NOMO-1 treated with DMSO at 0.1 percent for 48 hours (cell line): ENCODE data around the gene ACAD11.
"Not testable (repeated sequence)": the region's sequence is repeated elsewhere in the genome, so short reads cannot be mapped to it uniquely, and the experiment has no call there.

Source experiments
- DNase-seq: peaks from one replicate; lab custom pipeline; 2025; ENCODE audit not compliant: unreplicated experiment; lab: John Stamatoyannopoulos, UW

Gene ACAD11

DNA sequence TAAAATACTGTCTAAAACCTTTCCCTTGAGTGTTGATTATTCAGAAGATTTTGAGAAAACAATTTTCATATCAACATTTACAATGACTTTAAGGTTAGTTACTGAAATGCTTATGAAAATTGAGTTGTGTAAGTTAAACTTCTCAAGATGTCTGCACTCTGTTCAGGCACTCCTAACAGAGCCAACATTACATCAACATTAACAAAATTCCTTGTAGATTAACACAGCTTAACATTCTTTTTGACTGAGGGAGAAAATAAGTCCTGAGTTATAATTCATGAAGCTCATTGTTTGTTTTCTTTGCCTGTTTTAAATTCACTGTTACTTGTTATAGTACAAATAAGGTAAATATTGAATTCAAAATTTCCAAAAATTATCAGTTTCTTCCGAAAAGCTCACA is 53.5 kb downstream of the ACAD11 start:
- no peak for DNase-seq

DNA sequence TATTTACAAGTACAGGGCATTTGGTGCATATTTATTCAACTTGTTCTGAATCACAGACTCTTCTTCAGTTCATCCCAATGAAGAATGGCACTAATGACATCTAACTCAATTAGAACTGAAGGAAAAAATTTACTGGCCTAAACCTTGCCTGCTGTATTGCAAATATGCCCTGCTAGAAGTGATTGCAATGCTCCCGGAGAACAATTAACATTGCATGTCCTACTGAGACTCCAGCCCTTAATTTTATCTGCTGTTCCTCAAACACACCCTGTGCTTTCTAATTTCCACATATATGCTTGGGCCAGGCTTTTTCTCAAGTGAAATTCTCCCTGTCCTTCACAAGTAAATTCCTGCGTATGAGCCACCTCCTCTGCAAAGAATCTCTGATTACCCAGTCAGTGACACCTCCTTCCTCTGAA is 54.2 kb downstream of the ACAD11 start:
- no peak for DNase-seq

DNA sequence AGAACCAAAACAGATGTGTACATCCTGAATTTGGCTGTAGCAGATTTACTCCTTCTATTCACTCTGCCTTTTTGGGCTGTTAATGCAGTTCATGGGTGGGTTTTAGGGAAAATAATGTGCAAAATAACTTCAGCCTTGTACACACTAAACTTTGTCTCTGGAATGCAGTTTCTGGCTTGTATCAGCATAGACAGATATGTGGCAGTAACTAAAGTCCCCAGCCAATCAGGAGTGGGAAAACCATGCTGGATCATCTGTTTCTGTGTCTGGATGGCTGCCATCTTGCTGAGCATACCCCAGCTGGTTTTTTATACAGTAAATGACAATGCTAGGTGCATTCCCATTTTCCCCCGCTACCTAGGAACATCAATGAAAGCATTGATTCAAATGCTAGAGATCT is 59.0 kb downstream of the ACAD11 start:
- DNase-seq: not testable (repeated sequence)

DNA sequence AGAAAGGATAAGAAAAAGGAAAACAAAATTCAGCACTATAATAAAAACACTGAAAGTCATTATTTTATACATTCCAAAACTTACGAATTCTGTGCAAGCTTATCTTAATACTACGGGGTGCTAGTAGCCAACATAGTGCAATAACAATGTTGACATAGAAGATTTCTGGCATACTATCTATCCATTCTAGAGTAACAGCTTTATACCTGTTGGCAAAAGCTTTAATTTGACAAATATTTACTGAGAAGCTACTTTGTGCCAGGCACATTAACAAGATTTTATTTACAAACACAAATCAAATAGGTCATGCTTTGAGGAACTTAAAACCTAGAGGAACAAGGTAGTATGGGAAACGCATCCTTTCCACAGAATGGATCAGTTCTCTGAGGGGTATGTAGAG is 61.4 kb downstream of the ACAD11 start:
- no peak for DNase-seq

DNA sequence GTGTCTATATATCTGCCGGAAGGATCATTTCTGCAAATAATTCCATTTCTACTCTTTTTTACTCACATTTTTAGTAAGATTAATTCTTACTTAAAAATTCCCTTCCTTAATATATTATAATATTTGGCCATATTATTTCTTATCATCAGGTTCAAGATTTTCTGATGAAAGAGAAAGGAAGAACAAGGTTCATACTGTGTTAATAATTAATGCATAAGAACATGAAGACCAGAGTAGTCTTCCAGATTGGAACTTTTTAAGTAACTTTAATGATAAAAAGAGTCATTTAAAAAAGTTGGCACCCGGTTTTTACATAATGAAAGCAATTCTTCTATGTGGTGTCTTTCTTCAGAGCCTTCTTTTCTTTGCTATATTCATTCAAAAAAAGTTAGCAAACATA is 61.9 kb downstream of the ACAD11 start:
- DNase-seq: no peak

DNA sequence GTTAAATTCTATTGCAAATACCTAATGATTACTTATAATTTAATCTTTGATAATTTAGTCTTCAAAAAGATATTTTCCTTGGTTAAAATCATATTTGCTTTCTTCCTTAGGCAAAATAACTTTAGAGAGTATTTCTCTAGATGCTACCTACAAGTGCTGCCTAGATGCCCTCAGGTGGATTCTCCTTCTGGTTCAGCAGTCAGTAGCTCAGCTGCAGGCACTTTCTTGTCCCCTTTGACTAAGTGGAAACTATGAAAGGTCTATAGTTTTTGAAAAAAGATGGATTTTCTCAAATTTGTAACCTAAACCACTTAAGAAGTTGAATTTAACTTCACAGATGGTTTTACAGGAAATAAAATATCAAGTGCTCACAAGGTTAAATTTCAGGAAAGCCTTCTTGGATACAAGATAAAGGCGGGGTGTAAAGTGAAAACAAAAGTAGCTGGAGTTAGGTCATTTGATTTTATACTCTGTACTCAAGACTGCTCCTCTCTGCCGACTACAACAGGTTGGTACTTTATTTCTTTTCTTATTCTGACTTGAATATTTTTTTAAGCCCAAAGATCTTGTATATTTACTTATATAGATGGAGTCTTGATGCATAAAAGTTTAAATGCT is 62.7 kb downstream of the ACAD11 start, which contains the start of gene ACKR4:
Gene ACKR4 (plus strand): TSS at position 455 of the 618 bp plus-strand sequence. CDS start 3,128 bp downstream, outside the sequence.
- no peak for DNase-seq

DNA sequence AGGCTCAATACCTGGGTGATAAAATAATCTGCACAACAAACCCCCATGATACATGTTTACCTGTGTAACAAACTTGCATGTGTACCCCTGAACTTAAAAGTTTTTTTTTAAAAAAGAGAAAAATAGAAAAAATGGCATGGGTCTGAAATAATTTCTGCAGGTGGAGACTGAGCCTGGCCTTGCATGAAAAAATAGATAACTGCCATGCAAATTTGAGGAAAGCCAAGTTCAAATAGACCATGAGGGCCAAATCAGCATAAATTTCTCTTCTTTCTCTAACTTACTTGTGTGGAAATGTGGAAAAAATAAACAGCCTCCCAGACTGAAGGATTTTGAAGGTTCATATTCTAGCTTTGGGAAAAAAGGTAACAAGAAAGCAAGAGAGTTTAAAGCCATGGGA is 63.3 kb downstream of the ACAD11 start:
- DNase-seq: no peak

DNA sequence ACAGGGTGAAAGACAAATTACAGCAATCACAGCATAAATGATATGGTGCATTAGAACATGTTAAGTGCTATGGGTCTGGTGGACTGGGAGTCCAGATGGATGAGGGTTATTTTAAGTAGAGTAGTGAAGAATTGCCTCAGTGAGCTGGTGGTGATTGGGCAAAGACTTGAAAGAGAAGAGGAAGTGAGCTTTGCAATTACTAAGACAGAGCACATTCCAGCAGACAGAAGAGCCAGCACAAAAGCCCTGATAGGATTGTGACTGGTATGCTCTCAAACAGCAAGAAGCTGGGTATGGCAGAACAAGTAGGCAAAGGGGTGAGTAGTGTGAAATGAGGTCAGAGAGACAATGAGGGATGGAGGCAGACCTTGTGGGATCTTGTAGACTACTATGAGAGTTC is 64.6 kb downstream of the ACAD11 start:
- peak; percentile 93 for DNase-seq

DNA sequence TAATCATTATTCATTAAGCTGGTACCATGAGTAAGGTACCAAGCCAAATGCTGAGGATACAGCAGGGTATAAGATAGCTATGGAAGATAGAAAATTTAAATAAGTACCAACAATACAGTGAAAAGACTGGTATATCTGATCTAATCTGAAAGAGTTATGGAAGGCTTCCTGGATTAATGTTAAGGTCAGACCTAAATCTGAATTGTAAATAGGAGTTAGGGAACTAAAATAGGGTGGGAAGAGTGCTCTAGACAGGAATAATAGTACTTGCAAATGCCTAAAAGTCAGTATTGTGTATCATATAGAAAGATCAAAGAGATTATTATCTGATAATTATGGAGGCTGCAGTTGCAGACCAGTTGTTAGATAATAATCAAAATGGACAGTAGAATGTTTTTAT is 65.1 kb downstream of the ACAD11 start:
- no peak for DNase-seq

DNA sequence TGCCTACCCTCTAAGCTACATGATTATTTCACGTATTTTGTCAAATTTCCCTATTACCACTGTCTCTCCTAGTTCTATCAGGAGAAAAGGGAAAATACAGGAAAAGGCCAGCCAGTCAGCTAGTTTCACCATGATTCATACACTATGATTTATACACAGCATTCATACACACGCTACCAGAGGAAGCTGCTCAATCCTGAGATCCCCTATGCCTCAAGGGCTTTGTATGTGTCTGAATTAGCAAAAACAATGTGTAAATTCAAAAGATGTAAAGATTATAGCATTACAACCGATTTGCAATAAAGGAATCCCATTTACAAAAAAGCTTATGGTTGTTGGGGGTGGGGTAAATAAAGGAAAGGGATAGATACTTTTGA is 65.7 kb downstream of the ACAD11 start:
- DNase-seq: no peak

DNA sequence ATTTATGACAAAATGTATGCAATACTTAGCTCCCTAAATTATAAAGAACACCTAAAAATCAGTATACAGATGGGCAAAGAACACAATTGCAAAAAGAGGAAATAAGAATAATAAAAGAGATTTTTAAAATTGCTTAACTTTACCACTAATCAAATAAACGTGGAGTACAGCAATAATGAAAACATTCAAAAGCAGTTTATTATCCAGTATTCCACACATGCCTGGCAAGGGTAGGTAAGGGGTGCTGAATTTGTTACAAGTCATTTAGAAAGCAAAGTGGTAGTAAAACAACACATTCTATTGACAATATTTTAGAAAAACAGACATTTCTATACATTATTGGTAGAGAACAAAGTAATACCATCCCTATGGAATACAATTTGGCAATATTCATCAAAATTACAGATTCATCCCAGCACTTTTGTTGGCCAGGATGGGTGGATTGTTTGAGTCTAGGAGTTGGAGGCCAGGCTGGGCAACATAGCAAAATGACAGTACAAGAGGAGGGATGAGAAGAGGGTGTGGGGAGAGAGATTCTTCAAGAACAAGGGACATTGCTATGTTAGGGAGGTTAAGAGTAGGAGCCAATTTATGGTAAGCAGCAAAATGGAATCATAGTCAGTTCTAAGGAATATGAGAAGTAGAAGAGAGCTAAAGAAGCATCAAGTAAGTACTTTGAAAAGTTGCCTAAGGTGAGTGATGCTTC is 66.2 kb downstream of the ACAD11 start:
- peak; percentile 53 for DNase-seq

DNA sequence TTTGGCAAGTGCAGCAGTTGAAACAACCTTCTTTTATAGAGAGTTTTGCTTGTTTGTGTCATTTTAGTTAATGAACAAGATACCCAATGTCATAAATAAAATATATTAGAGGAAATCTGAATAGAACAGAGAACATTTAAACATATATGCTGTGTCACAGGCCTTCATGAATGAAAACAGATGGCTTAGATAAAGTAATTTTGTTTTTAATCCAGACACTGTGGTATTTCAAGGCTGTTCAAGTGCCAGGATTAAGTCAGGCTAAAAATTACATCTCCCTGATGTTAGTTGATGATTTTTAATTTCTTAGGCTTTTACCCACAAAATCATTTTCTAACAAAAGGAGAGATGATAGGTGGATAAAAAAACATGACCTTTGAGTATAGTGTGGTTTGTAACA is 67.4 kb downstream of the ACAD11 start:
- DNase-seq: no peak

DNA sequence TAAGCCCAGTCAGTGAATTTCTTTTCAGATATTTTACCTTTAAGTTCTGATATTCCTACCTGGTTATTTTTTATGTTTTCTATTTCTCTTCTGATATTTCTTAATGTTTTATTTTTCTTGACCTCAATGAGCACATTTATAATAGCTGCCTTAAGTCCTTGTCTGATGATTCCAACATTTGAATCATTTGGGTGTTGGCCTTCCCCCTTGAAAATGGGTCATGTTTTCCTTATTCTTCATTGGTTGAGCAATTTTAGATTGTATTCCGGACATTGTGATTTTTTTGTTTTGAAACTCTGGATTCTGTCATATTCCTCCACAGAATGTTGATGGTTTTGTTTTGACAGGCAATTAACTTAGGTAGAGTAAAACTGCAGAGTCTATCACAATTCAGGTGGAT is 72.2 kb downstream of the ACAD11 start:
- no peak for DNase-seq

DNA sequence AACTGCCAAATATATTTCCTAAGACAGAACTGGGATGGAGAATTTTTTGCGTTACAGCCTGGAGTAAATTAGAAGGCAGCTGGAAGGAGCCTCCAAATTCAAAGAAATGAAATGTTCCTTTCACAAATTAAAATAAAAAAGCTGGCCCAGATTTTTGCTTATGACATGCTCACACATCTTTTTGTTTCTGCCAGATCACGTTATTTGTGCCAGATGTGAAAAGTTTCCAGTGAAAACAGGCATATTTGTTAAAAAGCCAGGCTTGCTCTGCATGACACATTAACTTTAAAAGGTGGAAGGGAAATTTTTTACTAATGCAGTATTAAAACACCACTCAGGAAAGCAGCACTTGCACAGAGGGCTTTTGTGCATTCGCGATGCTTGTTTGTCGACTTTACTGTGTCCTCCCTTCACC is 85.8 kb downstream of the ACAD11 start:
- DNase-seq: no peak

DNA sequence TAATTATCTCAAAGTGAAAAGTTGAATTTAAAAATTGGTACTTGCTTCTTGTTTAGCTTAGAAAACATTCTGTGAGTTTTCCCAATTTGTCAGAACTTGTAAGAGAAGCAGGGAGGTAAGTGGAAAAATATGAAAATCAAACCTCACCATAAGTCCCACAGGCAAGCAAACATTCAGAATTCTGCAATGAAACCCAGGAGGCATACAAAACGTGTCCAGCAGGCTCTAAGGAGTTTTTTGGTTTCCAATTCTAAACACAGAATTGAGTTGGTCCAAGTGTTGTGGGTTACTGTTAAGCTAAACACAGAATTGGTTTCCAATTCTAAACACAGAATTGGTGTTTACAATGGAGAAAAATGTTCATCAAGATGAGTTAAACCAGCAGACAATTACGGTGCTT is 89.6 kb downstream of the ACAD11 start:
- no peak for DNase-seq

DNA sequence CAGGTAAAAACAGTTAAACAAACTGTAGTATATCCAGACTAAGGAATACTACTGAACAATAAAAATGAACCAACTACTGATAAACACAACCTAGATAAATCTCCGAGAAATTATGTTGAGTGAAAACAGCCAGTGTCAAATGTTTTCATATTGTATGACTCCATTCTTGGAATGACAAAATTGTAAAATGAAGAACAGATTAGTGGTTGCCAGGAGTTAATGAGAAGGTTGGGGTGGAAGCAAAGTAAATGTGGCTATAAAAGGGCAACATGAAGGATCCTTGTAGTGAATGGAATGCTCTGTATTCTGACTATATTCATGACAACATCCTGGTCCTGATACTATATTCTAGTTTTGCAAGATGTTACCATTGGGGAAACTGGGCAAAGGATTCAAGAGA is 90.0 kb downstream of the ACAD11 start:
- no peak for DNase-seq

DNA sequence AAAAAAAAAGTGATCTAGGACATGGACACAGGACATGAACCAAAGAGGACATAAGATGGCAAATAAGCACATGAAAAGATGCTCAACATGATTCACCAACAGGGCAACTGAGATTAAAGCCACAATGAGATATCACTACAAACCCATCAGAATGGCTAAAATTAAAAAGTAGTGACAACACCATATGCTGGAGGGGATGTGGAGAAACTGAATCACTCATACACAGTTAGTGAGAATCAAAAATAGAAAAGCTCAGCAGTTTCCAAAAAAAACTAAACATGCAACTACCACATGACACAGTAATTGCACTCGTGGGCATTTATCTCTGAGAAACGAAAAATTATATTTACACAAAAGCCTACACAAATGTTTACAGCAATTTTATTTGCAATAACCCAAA is 90.5 kb downstream of the ACAD11 start:
- no peak for DNase-seq

DNA sequence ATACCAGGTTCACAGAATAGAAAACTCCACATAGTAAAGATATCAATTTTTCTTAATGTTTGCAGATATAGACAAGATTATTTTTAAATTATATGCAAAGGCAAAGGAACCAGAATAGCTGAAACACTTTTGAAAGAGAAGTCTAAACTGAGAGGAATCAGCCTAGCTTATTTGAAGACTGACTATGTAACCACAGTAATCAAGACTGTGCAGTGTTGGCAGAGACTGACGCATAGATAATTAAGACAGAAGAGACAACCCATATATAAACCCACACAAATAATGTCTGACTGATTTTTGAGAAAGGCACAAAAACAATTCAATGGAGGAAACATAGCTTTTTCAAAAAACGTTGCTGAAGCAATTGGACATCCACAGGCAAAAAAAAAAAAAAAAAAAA is 91.2 kb downstream of the ACAD11 start:
- DNase-seq: no peak

DNA sequence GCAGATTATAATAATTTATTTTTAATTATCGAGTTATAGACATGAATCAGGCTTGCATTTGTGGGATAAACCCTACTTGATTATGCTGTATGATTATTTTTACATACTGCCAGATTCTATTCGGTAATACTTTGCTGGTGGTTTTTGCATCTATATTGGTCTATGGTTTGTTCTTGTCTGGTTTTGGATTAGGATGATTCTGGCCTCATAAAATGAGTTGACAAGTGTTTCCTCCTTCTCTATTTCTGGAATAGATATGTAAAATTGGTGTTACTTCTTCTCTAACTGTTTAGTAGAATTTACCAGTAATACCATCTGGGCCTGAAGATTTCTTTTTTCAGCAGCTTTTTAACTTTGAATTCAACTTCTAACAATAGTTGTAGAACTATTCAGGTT is 95.5 kb downstream of the ACAD11 start:
- DNase-seq: peak; percentile 5

DNA sequence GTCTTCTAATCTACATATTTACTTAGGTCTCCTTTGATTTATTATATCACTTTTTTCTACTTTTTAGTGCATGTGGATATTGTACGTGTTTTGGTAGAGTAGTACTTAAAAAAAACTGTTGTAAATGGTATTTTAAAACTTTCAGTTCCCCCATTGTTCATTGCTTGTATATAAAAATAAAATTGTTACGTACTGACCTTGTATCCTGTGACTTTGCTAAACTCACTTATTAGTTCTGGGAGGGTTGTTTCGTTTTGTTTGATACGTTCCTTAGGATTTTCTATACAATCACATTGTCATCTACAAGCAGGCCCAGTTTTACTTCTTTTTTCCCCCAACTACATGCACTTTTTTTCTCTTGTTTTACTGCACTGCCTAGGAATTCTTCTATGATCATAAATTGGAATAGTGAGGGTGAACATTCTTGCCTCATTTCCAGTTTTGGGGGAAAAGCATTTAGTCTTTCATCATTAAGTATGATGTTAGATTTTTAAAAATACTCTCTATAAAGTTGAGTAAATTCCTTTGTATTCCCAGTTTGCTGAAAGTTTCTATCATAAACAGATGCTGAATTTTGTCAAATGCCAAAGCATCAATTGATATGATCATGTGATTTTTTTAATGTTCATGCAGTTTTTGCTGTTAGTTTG is 96.1 kb downstream of the ACAD11 start:
- DNase-seq: peak; percentile 55

DNA sequence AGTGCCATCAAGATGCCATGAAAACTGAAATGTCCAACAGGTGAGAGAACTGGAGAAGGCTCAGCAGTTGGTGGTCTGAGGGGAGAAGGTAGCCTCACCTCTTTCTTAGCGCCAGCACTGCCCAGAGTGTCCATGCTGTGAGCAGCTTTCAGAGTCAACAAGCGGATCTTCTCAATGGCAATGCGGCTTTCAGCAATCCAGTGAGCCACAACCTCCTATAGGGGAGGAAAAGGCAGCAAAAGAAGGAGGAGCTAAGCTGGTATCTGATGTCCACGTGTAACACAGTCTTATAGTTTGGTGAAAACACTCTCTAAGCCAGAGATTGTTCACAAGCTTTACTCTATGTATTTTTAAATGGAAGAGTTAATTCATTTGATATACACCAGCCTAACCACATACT is 98.6 kb downstream of the ACAD11 start:
- no peak for DNase-seq

DNA sequence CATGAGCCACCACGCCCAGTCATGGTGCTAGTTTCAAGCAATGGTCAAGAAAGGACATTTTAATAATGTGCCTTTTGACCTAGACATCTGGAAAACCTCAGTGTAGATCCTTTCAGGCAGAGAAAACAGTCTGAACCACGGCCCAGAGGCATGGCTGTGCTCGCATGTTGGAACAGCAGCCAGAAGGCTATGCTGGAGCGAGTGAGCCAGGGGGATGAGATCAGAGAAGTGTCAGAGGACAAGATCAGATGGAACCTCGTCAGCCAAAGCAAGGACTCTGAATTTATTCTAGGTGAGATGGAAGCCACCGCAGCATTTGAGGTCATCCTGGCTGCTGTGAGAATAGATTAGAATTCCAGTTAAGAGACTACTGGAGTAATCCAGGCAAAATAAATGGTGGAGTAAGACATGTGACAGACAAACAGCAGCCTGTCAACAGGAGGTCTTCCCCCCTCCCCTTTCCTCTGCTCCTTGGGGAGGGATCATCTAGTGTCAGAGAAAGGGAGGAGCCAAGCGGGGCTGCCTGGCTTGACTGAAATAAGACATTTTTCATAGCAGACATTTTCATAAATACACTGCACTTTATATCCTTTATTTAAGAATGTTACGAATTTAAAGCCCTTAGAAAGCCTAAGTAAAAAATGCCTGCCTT is 103.0 kb downstream of the ACAD11 start:
- no peak for DNase-seq
